Pancreas (tissue), 10 donors: ENCODE data around the gene SOX5. TPM values are rescaled to one million over a fixed set of nuclear protein-coding genes. Genes with fewer than 3 reads are reported as not detected.

Experiments
- ATAC-seq, 4 donors: fragments of 200-7000 bp; cut with Tn5 transposase; one replicate each; pipeline versions ENCODE4 v1.8.0 to v1.9.1; 2020; ENCODE audit warnings: mild to moderate bottlenecking in 4 of 4, moderate library complexity in 4 of 4
- DNase-seq, 6 donors: peaks; one replicate each; pipeline ENCODE4 v3.0.0-alpha.2; 2020
- FAIRE-seq: peaks from 2 replicates; lab custom pipeline; 2012; peaks lifted over from hg19 to GRCh38; lab: Jason Lieb, UNC
- H3K27ac ChIP-seq, 4 donors: fragments of 200-600 bp; sonication (generic); 1 replicate in 3 of 4; 2 replicates in 1 of 4; pipeline versions ENCODE4 v1.5.0 to v1.8.0; 2020
- H3K27me3 ChIP-seq, 4 donors: fragments of 200-600 bp; one replicate each; pipeline ENCODE4 v1.8.0; 2021
- H3K36me3 ChIP-seq, 3 donors: fragments of 200-600 bp; sonication (generic) in 1 of 3; one replicate each; pipeline versions ENCODE4 v1.5.0 to v1.8.0; 2020 to 2021
- H3K4me1 ChIP-seq, 3 donors: fragments of 200-600 bp; one replicate each; pipeline ENCODE4 v1.8.0; 2021
- H3K4me3 ChIP-seq, 4 donors: fragments of 200-600 bp; sonication (generic) in 2 of 4; one replicate each; pipeline versions ENCODE4 v1.5.0 to v1.8.0; 2020 to 2021
- H3K9me3 ChIP-seq, 4 donors: fragments of 200-600 bp; one replicate each; pipeline ENCODE4 v1.8.0; 2021
- WGBS, 2 donors: extraction: QIAGEN DNeasy Blood & Tissue Kit; methylation state at CpG; one replicate each; pipeline ENCODE4 v1.1.7; 2013; 5-methylcytosine and 5-hydroxymethylcytosine counted together
- intact Hi-C, 3 donors: fragments of 100-400 bp; cut with DNase I; formaldehyde crosslinking; loops; one replicate each; pipeline versions ENCODE4 v1.11.1 to v1.14.2; 2022
- polyA plus RNA-seq, 2 donors: library from polyadenylated mRNA; stranded (reverse); fragments of 200-250 nt; gene quantifications; one replicate each; pipeline ENCODE4 v1.2.3, GENCODE V29; 2013
- total RNA-seq, 6 donors: library from RNA; stranded (reverse); fragmentation: NEBNext Ultra II Directional in 4 of 6; extraction: Animal tissue kit (Norgen Biotek cat#: 25700) in 4 of 6; gene quantifications; one replicate each; pipeline versions ENCODE4 v1.2.1 to v1.2.4, GENCODE V29; 2021 to 2023
- TF ChIP-seq, protein P1 (sequence below), 4 donors: fragments of 200-600 bp; sonication (generic) in 3 of 4; IDR thresholded peaks; one replicate each; pipeline versions ENCODE4 v1.5.0 to v1.8.0; 2021; ENCODE audit warnings: antibody characterized with exemption in 4 of 4
- donor health status: healthy with polysubstance abuse.
- donor health status: DM: no; HTN: no; CAD: no; lungs with moderate emphysema.
- donor health status: DM: no; HTN: no; CAD: no.
- donor health status: control.
- donor health status: control.
- donor health status: Bipolar disorder and iron deficiency.
- donor health status: DM: yes; HTN: yes; CAD: no.
- donor health status: DM: no; HTN: no; CAD: no.
- donor health status: DM: no; HTN: no; CAD: no.
- donor health status: DM: yes; HTN: yes; CAD: no.

The SOX5 gene
- total and polyA plus RNA-seq, 8 donors, result 0.47 to 2.5 (median 1.6) TPM

- H3K9me3 ChIP-seq, result no peaks in the 10 kb centered on the region
- H3K27me3 ChIP-seq, result no peaks in the 10 kb centered on the region
- no peaks in the 10 kb centered on the region for H3K4me1 ChIP-seq
- H3K27ac ChIP-seq, result no peak overlapping the region
- WGBS, 2 donors, result 37 to 42% methylated on average over 3 of the region's 3 CpGs
- no peak for FAIRE-seq
- no peak for ATAC-seq
- H3K36me3 ChIP-seq, result no peaks in the 10 kb centered on the region
- intact Hi-C loops, result no loop called here
- DNase-seq, result no peak
- TF ChIP-seq, protein P1, sequence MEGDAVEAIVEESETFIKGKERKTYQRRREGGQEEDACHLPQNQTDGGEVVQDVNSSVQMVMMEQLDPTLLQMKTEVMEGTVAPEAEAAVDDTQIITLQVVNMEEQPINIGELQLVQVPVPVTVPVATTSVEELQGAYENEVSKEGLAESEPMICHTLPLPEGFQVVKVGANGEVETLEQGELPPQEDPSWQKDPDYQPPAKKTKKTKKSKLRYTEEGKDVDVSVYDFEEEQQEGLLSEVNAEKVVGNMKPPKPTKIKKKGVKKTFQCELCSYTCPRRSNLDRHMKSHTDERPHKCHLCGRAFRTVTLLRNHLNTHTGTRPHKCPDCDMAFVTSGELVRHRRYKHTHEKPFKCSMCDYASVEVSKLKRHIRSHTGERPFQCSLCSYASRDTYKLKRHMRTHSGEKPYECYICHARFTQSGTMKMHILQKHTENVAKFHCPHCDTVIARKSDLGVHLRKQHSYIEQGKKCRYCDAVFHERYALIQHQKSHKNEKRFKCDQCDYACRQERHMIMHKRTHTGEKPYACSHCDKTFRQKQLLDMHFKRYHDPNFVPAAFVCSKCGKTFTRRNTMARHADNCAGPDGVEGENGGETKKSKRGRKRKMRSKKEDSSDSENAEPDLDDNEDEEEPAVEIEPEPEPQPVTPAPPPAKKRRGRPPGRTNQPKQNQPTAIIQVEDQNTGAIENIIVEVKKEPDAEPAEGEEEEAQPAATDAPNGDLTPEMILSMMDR (IDR thresholded peaks at IDR 0.05), result no peak
- no peak overlapping the region for H3K4me3 ChIP-seq
Observed at GRCh38 chr12:23813206-23813605, 136.3 kb downstream of the SOX5 start.

DNA sequence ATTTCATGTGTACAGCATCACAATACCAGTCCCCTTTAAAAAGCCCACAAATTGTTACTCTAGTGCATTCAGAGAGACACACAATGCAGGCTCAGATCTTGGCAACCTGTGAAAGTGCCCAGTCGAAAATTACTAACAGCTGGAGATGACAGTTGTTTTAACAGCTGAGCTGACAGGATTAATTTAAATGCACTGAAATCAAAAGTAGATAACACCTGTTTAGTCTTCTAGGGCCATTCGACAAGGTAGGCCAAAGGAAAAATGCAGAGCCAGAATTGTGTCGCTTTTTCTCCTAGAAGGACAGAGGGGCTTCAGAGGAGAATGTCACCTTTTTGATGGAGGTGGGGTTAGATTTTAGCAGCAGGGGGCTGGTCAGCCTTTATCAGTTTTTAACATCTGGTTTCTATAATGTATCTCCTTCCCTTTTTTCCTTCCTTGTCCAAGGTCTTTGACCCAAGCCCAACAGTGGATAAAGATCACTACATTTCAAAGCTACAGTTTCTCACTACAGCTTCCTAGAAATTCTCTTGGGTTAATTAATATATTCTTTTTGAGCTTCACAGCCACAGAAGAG, 139.1 kb downstream of the SOX5 start:
- FAIRE-seq (no peak), ATAC-seq (peak in 3 of 4 donors; percentile 48 to 70 (median 66)), DNase-seq (peak in 1 of 6 donors; percentile 7)
- TF ChIP-seq, protein P1 (IDR thresholded peaks at IDR 0.05), result no peak
- H3K9me3 ChIP-seq, result no peaks in the 10 kb centered on the region
- H3K36me3 ChIP-seq, result no peaks in the 10 kb centered on the region
- intact Hi-C loops, result no loop called here
- no peak overlapping the region for H3K27ac ChIP-seq
- no peak overlapping the region for H3K4me3 ChIP-seq
- WGBS, 2 donors, result 27 to 31% methylated on average over 3 of the region's 3 CpGs
- H3K27me3 ChIP-seq, result no peaks in the 10 kb centered on the region
- no peaks in the 10 kb centered on the region for H3K4me1 ChIP-seq

GRCh38 chr12:23803540-23803939, 145.9 kb downstream of the SOX5 start:
- 65 to 73% methylated on average over 2 of the region's 2 CpGs for WGBS, 2 donors
- ATAC-seq, result no peak
- intact Hi-C loops, result no loop called here
- TF ChIP-seq, protein P1 (IDR thresholded peaks at IDR 0.05), result no peak
- no peak for DNase-seq
- no peak for FAIRE-seq
- no peaks in the 10 kb centered on the region for H3K27me3 ChIP-seq
- no peak overlapping the region for H3K4me3 ChIP-seq
- no peaks in the 10 kb centered on the region for H3K4me1 ChIP-seq
- H3K36me3 ChIP-seq, result no peaks in the 10 kb centered on the region
- no peak overlapping the region for H3K27ac ChIP-seq
- H3K9me3 ChIP-seq, result no peaks in the 10 kb centered on the region

- ATAC-seq (peak in 2 of 4 donors; percentile 42 to 71), DNase-seq (no peak), FAIRE-seq (no peak)
- Histone ChIP-seq H3K4me1 (no peaks in the 10 kb centered on the region), H3K9me3 (no peaks in the 10 kb centered on the region), H3K4me3 (no peak overlapping the region), H3K36me3 (no peaks in the 10 kb centered on the region), H3K27me3 (no peaks in the 10 kb centered on the region), H3K27ac (no peak overlapping the region)
- intact Hi-C loops, result no loop called here
- TF ChIP-seq, protein P1 (IDR thresholded peaks at IDR 0.05), result no peak
- 39 to 55% methylated on average over 3 of the region's 3 CpGs for WGBS, 2 donors
Observed at GRCh38 chr12:23795494-23795893, 154.0 kb downstream of the SOX5 start.

GRCh38 chr12:23781118-23781517, 168.4 kb downstream of the SOX5 start:
- 83 to 92% methylated on average over 1 of the region's 1 CpG for WGBS, 2 donors
- Histone ChIP-seq H3K4me1 (no peaks in the 10 kb centered on the region), H3K9me3 (no peaks in the 10 kb centered on the region), H3K27ac (no peak overlapping the region), H3K36me3 (no peaks in the 10 kb centered on the region), H3K27me3 (no peaks in the 10 kb centered on the region), H3K4me3 (no peak overlapping the region)
- TF ChIP-seq, protein P1 (IDR thresholded peaks at IDR 0.05), result no peak
- ATAC-seq, result no peak
- FAIRE-seq, result no peak
- intact Hi-C loops, result no loop called here
- DNase-seq, result no peak
